ENCODE measurements around the gene ZNF407. TPM values are rescaled to one million over a fixed set of nuclear protein-coding genes. Genes with fewer than 3 reads are reported as not detected.

The ZNF407 gene
- total RNA-seq, 6 experiments from 2014 or later = 4.3 to 8.0 (median 5.7) TPM

DNA sequence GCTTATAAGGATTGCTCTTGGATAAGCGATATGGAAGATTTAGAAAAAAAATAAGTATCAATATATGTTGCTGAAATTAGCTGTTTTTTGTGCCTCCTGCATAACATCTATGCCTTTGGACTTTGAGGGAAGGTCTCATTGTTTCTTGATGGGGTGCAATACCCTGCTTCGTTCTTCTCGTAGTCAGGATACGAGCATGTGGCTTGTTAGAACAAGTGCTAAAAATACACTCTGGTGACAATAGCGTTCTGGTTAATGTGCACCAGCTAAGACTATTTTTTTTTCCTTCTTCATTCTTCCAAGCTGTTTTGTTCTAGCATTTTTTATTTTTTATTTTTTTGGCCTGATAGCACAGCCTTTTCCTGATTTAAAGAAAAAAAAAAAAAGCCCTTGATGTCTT lies 97.5 kb downstream of the ZNF407 start:
- 100% methylated on average over 4 of the region's 5 CpGs for WGBS (ENCODE audit: insufficient coverage, low coverage, low lambda C conversion rate, missing lambda C conversion rate)
- no peak for ATAC-seq
- intact Hi-C loops (cut with DNase I) = no loop called here
- DNase-seq = no peak
- Histone ChIP-seq H3K27ac (no peak overlapping the region), H3K9me3 (no peaks in the 10 kb centered on the region), H3K27me3 (no peaks in the 10 kb centered on the region), H3K4me1 (no peaks in the 10 kb centered on the region), H3K36me3 (no peaks in the 10 kb centered on the region), H3K4me3 (no peak overlapping the region)
- TF ChIP-seq POLR2A (IDR thresholded peaks at IDR 0.05) (no peak), CTCF (IDR thresholded peaks at IDR 0.05) (no peak)

DNA sequence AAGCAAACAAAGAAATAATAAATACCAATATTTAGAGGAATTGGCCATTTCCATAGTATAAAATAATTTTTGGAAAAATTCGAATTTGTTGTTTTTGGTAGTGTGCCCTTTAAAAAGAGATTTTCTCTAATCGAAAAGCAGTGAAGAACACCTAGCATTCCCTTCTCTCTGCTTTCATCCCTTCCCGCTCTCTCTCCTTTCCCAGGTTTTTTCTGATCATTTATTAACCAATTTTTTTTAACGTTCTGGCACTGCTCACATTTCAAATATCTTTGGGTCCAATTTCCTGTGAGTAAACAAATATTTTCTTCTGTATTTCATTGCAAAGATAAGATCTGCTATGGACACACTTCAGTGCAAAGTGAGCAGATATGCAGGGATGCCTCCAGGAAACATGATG lies 101.2 kb downstream of the ZNF407 start:
- no peaks in the 10 kb centered on the region for H3K36me3 ChIP-seq
- H3K27ac ChIP-seq = no peak overlapping the region
- no peaks in the 10 kb centered on the region for H3K9me3 ChIP-seq
- no peak overlapping the region for H3K4me3 ChIP-seq
- intact Hi-C loops (cut with DNase I) = no loop called here
- DNase-seq (no peak), ATAC-seq (peak in 2 of 4 donors; percentile 52 to 54)
- H3K4me1 ChIP-seq = no peaks in the 10 kb centered on the region
- WGBS (ENCODE audit: insufficient coverage, low coverage, low lambda C conversion rate, missing lambda C conversion rate) = 26% methylated on average over 4 of the region's 4 CpGs
- no peaks in the 10 kb centered on the region for H3K27me3 ChIP-seq
- no peak for TF ChIP-seq POLR2A (IDR thresholded peaks at IDR 0.05)
- TF ChIP-seq CTCF (IDR thresholded peaks at IDR 0.05) = no peak

DNA sequence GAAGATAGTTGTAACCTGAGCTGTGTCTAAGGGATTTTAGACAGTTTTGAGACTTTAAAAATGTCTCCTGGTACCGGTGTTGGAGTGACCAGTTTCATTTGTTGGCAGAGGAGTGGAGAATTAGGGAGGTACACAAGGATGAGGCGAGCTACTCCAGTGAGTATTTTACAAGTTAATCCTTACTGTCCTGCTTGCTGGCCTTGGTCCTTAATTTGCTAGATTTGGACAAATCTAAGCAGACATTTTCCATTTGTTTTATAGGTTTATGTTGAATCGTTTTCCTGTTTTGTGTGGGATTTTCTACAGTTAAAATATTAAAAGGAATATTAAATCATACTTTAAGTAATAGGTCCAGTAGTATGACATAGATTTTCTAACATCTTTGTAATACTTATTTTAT lies 101.8 kb downstream of the ZNF407 start:
- intact Hi-C loops (cut with DNase I) = no loop called here
- ATAC-seq = no peak
- Histone ChIP-seq H3K4me3 (no peak overlapping the region), H3K27me3 (no peaks in the 10 kb centered on the region), H3K9me3 (no peaks in the 10 kb centered on the region), H3K4me1 (no peaks in the 10 kb centered on the region), H3K36me3 (no peaks in the 10 kb centered on the region), H3K27ac (no peak overlapping the region)
- no peak for TF ChIP-seq CTCF (IDR thresholded peaks at IDR 0.05)
- TF ChIP-seq POLR2A (IDR thresholded peaks at IDR 0.05) = no peak
- no peak for DNase-seq
- WGBS (ENCODE audit: insufficient coverage, low coverage, low lambda C conversion rate, missing lambda C conversion rate) = 84% methylated on average over 3 of the region's 3 CpGs

DNA sequence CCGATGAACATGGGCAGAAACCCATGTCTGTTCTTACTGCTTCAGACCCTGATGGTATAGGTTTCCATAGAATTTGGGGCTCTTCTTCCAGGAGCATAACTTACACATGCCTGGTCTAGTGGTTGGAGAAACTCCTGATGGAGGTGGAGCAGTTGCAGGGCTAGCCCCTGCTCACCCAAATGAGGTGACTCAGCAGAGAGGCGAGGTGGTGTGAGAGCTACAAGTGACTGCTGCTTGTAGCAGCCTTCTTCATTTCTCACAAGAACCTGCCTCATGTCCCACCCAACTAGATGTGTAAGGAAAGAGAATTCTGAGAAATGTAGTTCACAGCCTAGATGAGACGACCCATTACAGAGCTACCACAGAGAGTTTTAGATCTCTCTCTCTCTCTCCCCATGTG lies 105.3 kb downstream of the ZNF407 start:
- Histone ChIP-seq H3K27ac (no peak overlapping the region), H3K27me3 (no peaks in the 10 kb centered on the region), H3K9me3 (no peaks in the 10 kb centered on the region), H3K36me3 (no peaks in the 10 kb centered on the region), H3K4me1 (peaks cover 0 to 15% (median 0%) of the 10 kb centered on the region in 4 donors), H3K4me3 (no peak overlapping the region)
- no peak for DNase-seq
- WGBS (ENCODE audit: insufficient coverage, low coverage, low lambda C conversion rate, missing lambda C conversion rate) = 67% methylated on average over 3 of the region's 3 CpGs
- no peak for TF ChIP-seq POLR2A (IDR thresholded peaks at IDR 0.05)
- TF ChIP-seq CTCF (IDR thresholded peaks at IDR 0.05) = no peak
- intact Hi-C loops (cut with DNase I) = no loop called here
- ATAC-seq = no peak

DNA sequence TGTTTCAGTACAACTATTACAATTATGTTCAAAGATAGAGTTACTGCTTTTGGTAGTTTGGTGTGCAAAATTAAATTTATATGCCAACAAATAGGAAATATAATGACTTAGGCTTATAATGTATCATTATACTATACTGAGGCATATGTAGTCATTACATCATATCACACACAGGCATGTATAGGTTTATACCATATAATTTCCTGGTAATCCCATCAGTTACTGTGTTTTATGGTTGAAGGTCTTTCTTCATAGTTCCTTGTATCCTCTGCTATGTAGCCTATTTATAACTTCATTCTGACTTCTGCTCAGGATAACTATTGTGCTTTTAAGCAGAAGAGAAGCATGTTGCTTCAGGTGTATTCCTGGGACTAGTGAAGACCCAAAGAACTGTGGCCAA lies 110.5 kb downstream of the ZNF407 start:
- Histone ChIP-seq H3K9me3 (no peaks in the 10 kb centered on the region), H3K36me3 (no peaks in the 10 kb centered on the region), H3K4me3 (no peak overlapping the region), H3K4me1 (peaks cover 0 to 15% (median 0%) of the 10 kb centered on the region in 4 donors), H3K27me3 (no peaks in the 10 kb centered on the region), H3K27ac (no peak overlapping the region)
- no peak for ATAC-seq
- intact Hi-C loops (cut with DNase I) = no loop called here
- TF ChIP-seq CTCF (IDR thresholded peaks at IDR 0.05) (no peak), POLR2A (IDR thresholded peaks at IDR 0.05) (no peak)
- no peak for DNase-seq
